GM18858 (cell line): Measurements from ENCODE around the gene SLC49A3.
"Not testable (repeated sequence)": the region's sequence is repeated elsewhere in the genome, so short reads cannot be mapped to it uniquely, and the experiment has no call there.

Source experiments
- ATAC-seq: cut with Tn5 transposase; IDR thresholded peaks from one replicate; pipeline ENCODE4 v1.9.1; 2021; ENCODE audit not compliant: unreplicated experiment

Gene SLC49A3

GRCh38 chr4:681736-682451 lies 7.1 kb downstream of the SLC49A3 start:
- ATAC-seq: no peak

- ATAC-seq: no peak
Measured at GRCh38 chr4:680928-681645, 7.9 kb downstream of the SLC49A3 start.

GRCh38 chr4:680551-680927 lies 8.4 kb downstream of the SLC49A3 start:
- ATAC-seq: no peak

- ATAC-seq: no peak
Measured at GRCh38 chr4:680091-680490, 8.9 kb downstream of the SLC49A3 start.

- ATAC-seq: no peak
Measured at GRCh38 chr4:679629-680028, 9.3 kb downstream of the SLC49A3 start.

GRCh38 chr4:679104-679481 lies 9.9 kb downstream of the SLC49A3 start:
- no peak for ATAC-seq

GRCh38 chr4:678331-679103 lies 10.4 kb downstream of the SLC49A3 start:
- no peak for ATAC-seq

GRCh38 chr4:677431-678293 lies 11.3 kb downstream of the SLC49A3 start:
- no peak for ATAC-seq

GRCh38 chr4:676871-677235 lies 12.1 kb downstream of the SLC49A3 start:
- no peak for ATAC-seq

- peak; percentile 27 for ATAC-seq
Measured at GRCh38 chr4:675980-676870, 12.7 kb downstream of the SLC49A3 start.

GRCh38 chr4:675036-675882 lies 13.7 kb downstream of the SLC49A3 start:
- no peak for ATAC-seq

GRCh38 chr4:674172-675035 lies 14.5 kb downstream of the SLC49A3 start, which contains the start of the genes ATP5ME and MYL5:
ATP5ME (minus strand) TSS chr4:674276; CDS start chr4:674247, 29 bp downstream.
MYL5 (plus strand) TSS chr4:674542; CDS start chr4:678027, 3,485 bp downstream.
- peak; percentile 70 for ATAC-seq

GRCh38 chr4:673349-674091 lies 15.4 kb downstream of the SLC49A3 start:
- no peak for ATAC-seq

GRCh38 chr4:671769-672168 lies 17.2 kb downstream of the SLC49A3 start:
- ATAC-seq: no peak

GRCh38 chr4:669806-670559 lies 19.0 kb downstream of the SLC49A3 start:
- not testable (repeated sequence) for ATAC-seq

- ATAC-seq: not testable (repeated sequence)
Measured at GRCh38 chr4:668219-668618, 20.7 kb downstream of the SLC49A3 start.

GRCh38 chr4:667545-667925 lies 21.4 kb downstream of the SLC49A3 start:
- no peak for ATAC-seq
